GM12864 (cell line): Measurements from ENCODE around the gene KCTD4.

Experiments used
- DNase-seq: peaks from one replicate; pipeline ENCODE4 v3.0.0-alpha.2; 2011; ENCODE audit warnings: low read depth
- H3K4me3 ChIP-seq: 2 replicates; pipeline ENCODE4 v1.5.1; 2011; ENCODE audit warnings: mild to moderate bottlenecking, low read depth, low read length, control low read depth
- TF ChIP-seq, protein P1 (sequence below): IDR thresholded peaks from 2 replicates; pipeline ENCODE4 v1.5.1; 2011; ENCODE audit warnings: low read depth, mild to moderate bottlenecking, moderate library complexity, low read length, control low read depth, inconsistent platforms; ENCODE audit errors: missing control alignments

The KCTD4 gene

DNA sequence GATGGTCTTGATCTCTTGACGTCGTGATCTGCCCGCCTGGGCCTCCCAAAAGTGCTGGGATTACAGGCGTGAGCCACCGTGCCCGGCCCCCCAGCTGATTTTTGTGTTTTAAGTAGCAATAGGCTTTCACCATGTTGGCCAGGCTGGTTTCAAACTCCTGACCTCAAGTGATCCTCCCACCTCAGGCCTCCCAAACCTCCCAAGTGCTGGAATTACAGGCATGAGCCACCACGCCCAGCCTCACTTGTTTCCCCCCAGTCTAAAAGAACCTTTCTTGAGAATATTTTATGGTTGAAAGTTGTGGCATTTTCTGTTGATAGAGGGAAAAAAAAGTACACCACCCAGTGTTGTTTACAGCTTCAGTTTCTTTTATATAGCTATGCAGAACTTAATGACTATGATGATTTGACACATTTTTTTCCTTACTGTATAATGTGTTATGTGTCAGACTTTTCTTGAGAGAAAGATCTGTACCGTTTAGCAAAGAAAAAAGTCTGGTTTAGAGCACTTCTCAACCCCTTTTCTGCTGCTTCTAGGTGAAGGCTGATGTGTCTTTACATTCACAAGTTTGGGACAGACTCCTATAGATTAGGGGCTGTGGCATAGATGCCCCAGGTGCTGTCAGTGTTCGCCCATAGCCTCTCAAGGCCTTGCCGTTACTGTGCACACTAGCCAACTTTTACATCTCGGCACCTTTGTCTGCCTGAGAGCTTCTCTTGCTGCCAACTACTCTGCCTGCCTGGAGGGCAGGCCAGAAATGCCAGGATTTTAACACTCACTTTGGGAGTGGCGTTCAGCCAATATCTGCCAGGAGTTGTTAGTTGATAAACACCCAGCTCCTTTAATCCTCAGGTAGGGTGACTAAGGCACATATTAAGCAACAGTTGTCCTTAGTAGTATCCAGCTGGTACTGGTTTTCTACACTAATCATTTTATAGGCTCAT is 33.0 kb downstream of the KCTD4 start:
- TF ChIP-seq, protein P1, sequence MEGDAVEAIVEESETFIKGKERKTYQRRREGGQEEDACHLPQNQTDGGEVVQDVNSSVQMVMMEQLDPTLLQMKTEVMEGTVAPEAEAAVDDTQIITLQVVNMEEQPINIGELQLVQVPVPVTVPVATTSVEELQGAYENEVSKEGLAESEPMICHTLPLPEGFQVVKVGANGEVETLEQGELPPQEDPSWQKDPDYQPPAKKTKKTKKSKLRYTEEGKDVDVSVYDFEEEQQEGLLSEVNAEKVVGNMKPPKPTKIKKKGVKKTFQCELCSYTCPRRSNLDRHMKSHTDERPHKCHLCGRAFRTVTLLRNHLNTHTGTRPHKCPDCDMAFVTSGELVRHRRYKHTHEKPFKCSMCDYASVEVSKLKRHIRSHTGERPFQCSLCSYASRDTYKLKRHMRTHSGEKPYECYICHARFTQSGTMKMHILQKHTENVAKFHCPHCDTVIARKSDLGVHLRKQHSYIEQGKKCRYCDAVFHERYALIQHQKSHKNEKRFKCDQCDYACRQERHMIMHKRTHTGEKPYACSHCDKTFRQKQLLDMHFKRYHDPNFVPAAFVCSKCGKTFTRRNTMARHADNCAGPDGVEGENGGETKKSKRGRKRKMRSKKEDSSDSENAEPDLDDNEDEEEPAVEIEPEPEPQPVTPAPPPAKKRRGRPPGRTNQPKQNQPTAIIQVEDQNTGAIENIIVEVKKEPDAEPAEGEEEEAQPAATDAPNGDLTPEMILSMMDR = no peak
- DNase-seq = no peak
- no peak overlapping the region for H3K4me3 ChIP-seq

DNA sequence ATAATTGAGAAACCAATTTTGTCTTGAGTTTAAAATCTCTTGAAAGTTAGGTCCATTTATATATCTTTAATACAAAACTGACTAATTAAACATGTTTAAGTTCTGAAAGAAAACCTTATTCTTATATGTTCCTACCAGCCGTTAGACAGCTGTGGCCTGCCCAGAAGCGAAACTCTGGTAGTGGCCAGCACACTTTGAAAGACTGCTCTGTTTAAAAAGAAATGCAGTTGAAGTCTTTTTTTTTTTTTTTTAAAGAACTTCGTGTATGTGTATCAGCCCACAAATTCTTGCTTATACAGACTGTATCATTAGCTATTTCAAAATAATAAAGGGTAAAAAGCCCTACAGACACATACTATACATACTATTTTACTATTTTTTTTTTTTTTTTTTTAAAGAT is 34.0 kb downstream of the KCTD4 start:
- TF ChIP-seq, protein P1 = no peak
- DNase-seq = no peak
- H3K4me3 ChIP-seq = no peak overlapping the region

DNA sequence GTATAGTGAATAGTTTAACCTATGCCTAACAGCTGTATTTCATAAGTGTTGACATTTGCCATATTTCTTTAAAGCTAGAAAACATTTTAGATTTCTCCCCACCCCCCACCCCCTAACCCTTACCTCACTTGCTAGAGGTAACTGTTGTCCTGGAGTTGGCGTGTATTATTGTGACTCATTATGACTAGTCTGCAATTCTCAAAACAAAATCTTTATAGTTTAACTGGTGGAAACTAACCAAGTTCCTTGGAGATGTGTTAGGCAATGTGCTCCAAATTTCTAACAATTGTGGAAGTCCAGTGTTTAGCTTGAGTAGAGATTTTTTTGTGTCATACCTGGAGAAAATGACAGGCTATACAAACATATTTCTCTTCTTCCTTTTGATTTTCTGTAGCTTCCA is 38.0 kb downstream of the KCTD4 start:
- H3K4me3 ChIP-seq = no peak overlapping the region
- no peak for DNase-seq
- TF ChIP-seq, protein P1 = no peak

DNA sequence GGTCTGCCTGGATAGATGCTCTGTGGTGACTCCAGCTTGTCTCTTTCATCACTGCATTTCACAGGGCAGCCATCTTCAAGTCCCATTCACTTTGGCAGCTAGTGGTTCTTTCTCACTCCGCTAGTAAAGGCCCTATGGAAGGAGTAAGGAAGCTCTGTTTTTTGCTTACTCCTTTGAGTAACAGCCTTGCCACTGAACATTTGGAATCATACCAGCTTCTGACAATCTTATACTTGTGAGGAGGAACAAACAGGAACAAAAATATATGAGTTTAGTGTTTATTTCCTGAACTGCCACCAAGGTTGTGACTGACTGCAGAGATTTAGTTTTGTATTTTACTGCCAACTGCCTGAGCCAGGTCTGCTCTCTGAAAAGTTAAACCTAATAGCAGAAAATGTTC is 38.7 kb downstream of the KCTD4 start:
- no peak for DNase-seq
- TF ChIP-seq, protein P1 = no peak
- no peak overlapping the region for H3K4me3 ChIP-seq

DNA sequence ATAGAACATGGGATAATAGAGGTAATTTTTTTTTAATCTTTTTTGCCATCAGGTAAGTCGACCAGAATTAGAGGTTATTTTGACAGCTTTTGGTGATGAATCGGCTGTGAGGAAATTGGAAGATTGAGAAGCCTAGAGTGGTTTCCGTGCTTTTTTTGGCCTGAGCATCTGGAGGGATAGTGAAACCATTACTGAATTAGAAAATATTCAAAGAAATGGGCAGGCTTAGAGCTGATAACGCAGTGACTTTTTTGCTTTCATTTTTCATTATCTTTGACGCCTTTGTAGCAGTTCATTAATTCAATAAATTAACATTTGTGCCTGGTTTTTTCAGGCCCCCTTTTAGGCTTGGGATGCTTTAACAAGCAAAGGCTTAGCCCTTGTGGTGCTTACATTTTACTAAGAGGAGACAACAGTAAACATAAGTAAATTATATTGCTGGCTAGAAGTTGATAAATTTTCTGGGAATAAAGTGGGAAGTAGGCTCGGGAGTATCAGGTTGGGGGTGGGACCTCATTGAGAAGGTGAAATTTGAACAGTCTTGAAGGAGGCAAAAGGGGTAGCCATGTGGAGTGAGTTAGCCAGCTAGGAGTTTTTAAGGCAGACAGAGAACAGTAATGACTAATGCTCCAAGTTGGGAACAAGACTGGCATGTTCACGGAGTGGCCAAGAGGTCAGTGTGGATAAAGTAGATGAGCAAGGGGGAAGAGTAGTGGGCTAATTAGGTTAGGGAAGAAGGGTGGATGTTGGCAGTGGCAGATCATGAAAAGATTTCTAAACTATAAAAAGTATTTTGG is 44.1 kb downstream of the KCTD4 start:
- DNase-seq = no peak
- TF ChIP-seq, protein P1 = no peak
- no peak overlapping the region for H3K4me3 ChIP-seq

DNA sequence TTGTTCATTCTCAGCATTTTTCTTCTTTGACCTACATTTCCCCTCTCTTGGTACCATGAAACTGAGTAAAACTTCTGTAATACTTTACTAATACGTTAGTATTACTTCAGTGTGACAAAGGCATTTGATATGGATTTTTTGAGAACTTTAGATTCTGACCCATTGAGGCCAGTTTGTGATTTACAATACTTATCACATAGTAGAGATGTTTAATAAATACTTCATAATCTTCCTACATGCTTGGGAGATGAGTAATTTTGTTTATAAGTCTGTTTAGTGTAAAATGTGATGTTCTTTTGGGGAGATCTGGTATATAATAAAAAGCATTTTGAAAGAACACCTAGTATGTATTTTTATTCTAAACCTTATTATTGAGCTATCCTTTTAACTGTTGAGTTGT is 50.9 kb downstream of the KCTD4 start:
- TF ChIP-seq, protein P1 = no peak
- H3K4me3 ChIP-seq = no peak overlapping the region
- no peak for DNase-seq
